Upper lobe of left lung (tissue), 4 donors: Measurements from ENCODE around the gene SOX21.

Source experiments
- CTCF ChIP-seq, 6 experiments: fragments of 450-650 bp in 4 of 6; fragments of 200-600 bp in 2 of 6; sonication (generic) in 2 of 6; IDR thresholded peaks; one replicate each; pipeline ENCODE4 v1.5.1; 2016 to 2019; ENCODE audit warnings: antibody characterized with exemption in 6 of 6
- POLR2A ChIP-seq, 4 donors: fragments of 450-650 bp; IDR thresholded peaks; one replicate each; pipeline ENCODE4 v1.5.1; 2016 to 2017; ENCODE audit warnings: antibody characterized with exemption in 4 of 4, mild to moderate bottlenecking in 2 of 4
- POLR2AphosphoS5 ChIP-seq, 2 donors: sonication (generic); formaldehyde crosslinking; IDR thresholded peaks; one replicate each; pipeline ENCODE4 v1.5.1; 2017; ENCODE audit warnings: antibody characterized with exemption in 2 of 2

DNA sequence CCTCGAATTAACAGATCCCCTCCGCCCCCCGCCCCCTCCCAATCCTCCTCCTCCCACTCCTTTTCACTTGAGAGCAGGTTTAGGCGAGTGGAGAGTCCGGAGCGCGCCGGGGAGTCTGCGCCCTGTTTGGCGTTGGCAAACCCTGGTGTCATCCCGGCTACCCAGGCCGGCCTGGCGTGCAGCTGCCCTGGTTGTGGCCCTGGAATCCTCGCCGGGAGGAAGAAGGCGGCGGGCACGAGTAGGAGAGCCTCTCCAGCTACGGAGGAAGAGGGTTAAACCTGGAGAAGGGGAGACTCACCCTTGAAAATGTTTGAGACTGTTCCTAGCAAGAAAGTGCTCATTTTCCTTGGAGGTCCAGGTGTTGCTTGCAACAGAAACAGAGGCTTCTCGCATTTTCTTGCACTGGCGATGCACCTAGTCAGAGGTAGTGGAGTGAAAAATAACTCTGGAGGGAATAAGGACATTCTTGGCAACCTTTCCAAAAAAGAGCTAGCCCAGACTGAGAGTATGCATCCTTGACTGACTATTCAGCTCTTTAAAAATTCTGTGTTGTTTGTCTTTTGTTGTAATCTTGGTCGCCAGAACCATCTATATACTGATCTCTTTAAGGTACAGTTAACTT is 1.3 kb upstream of the SOX21 start:
- no peak for TF ChIP-seq POLR2A (IDR thresholded peaks at IDR 0.05)
- no peak for TF ChIP-seq CTCF (IDR thresholded peaks at IDR 0.05)
- TF ChIP-seq POLR2AphosphoS5 (IDR thresholded peaks at IDR 0.05): no peak
